ENCODE data around the gene TIAM1.

DNA sequence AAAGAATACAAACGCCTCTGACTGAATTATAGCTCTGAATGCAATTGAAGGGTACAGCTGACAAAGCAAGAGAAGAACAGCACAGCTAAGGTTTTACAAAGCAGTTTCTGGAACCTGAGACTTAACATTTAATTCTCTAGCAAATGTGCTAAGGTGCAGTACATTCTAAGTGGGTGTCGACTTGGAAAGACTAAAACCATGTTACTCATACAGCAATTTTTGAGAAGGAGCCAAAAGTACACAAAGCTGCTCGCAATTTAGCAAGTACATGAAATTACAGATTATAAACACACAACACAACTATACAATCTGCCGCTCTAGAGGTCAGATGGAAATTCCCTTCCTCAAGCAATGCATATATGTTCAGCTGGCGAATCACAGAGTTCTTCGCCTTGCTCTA lies 121.9 kb downstream of the TIAM1 start:
- TF ChIP-seq CTCF (IDR thresholded peaks at IDR 0.05; ENCODE audit: low read depth, low read length) (no peak), POLR2A (IDR thresholded peaks at IDR 0.05; ENCODE audit: extremely low read depth, insufficient read length) (no peak)
